Measurements from ENCODE around the gene PTPN2. TPM values are rescaled to one million over a fixed set of nuclear protein-coding genes. Genes with fewer than 3 reads are reported as not detected.
A peak's percentile ranks its signal among the peaks of the same experiment; 100 is the strongest.

The PTPN2 gene
- total RNA-seq, 2 donors from 2014 or later: 13.2 to 14.3 TPM

GRCh38 chr18:12911025-12911928, 27.2 kb upstream of the PTPN2 start:
- DNase-seq (ENCODE audit: low spot score): no peak
- no peaks in the 10 kb centered on the region for H3K27me3 ChIP-seq
- H3K27ac ChIP-seq: peak overlapping the region in 1 of 2 donors; percentile 14
- H3K4me3 ChIP-seq: peak overlapping the region; percentile 18 to 48
- no peak for TF ChIP-seq CTCF (IDR thresholded peaks at IDR 0.05)
- peaks cover 0 to 20% of the 10 kb centered on the region in 2 donors for H3K4me1 ChIP-seq
- H3K36me3 ChIP-seq: no peaks in the 10 kb centered on the region
- H3K9me3 ChIP-seq: no peaks in the 10 kb centered on the region

GRCh38 chr18:12908706-12909105, 24.7 kb upstream of the PTPN2 start:
- H3K9me3 ChIP-seq: no peaks in the 10 kb centered on the region
- H3K4me1 ChIP-seq: peaks cover 0 to 20% of the 10 kb centered on the region in 2 donors
- no peak for TF ChIP-seq CTCF (IDR thresholded peaks at IDR 0.05)
- no peak for DNase-seq (ENCODE audit: low spot score)
- no peak overlapping the region for H3K27ac ChIP-seq
- no peaks in the 10 kb centered on the region for H3K27me3 ChIP-seq
- no peak overlapping the region for H3K4me3 ChIP-seq
- no peaks in the 10 kb centered on the region for H3K36me3 ChIP-seq

- no peak for DNase-seq (ENCODE audit: low spot score)
- TF ChIP-seq CTCF (IDR thresholded peaks at IDR 0.05): no peak
- peak overlapping the region; percentile 46 to 51 for H3K27ac ChIP-seq
- no peaks in the 10 kb centered on the region for H3K27me3 ChIP-seq
- peaks cover 0 to 20% of the 10 kb centered on the region in 2 donors for H3K4me1 ChIP-seq
- H3K36me3 ChIP-seq: no peaks in the 10 kb centered on the region
- peak overlapping the region in 1 of 2 donors; percentile 7 for H3K4me3 ChIP-seq
- H3K9me3 ChIP-seq: no peaks in the 10 kb centered on the region
Measured at GRCh38 chr18:12907258-12907925, 23.4 kb upstream of the PTPN2 start.

GRCh38 chr18:12906773-12907172, 22.7 kb upstream of the PTPN2 start:
- H3K4me1 ChIP-seq: peaks cover 0 to 16% of the 10 kb centered on the region in 2 donors
- H3K36me3 ChIP-seq: no peaks in the 10 kb centered on the region
- no peak overlapping the region for H3K4me3 ChIP-seq
- H3K9me3 ChIP-seq: no peaks in the 10 kb centered on the region
- no peaks in the 10 kb centered on the region for H3K27me3 ChIP-seq
- DNase-seq (ENCODE audit: low spot score): no peak
- peak overlapping the region; percentile 46 to 51 for H3K27ac ChIP-seq
- TF ChIP-seq CTCF (IDR thresholded peaks at IDR 0.05): no peak

GRCh38 chr18:12906119-12906518, 22.1 kb upstream of the PTPN2 start:
- no peak overlapping the region for H3K27ac ChIP-seq
- H3K4me1 ChIP-seq: peaks cover 0 to 10% of the 10 kb centered on the region in 2 donors
- no peak overlapping the region for H3K4me3 ChIP-seq
- no peaks in the 10 kb centered on the region for H3K27me3 ChIP-seq
- TF ChIP-seq CTCF (IDR thresholded peaks at IDR 0.05): no peak
- no peaks in the 10 kb centered on the region for H3K36me3 ChIP-seq
- H3K9me3 ChIP-seq: no peaks in the 10 kb centered on the region
- DNase-seq (ENCODE audit: low spot score): no peak

All from right atrium auricular region (tissue), 2 donors.